SK-N-SH (cell line): ENCODE results near the gene GNA15.

Experiments
- CTCF ChIP-seq: fragments of 200-600 bp; sonication (generic); IDR thresholded peaks from 2 replicates; pipeline ENCODE4 v1.6.1; 2017; ENCODE audit warnings: antibody characterized with exemption, mild to moderate bottlenecking, moderate library complexity
- EP300 ChIP-seq, 2 experiments: IDR thresholded peaks; 2 replicates each; pipeline versions ENCODE4 v1.4.0 to v1.6.1; 2012; ENCODE audit warnings: borderline replicate concordance in 1 of 2, low read depth in 1 of 2, low read length in 1 of 2
- PBX3 ChIP-seq: IDR thresholded peaks from 2 replicates; pipeline ENCODE4; 2012
- POLR2AphosphoS5 ChIP-seq: IDR thresholded peaks from 2 replicates; pipeline ENCODE4 v1.6.1; 2012; ENCODE audit warnings: low read depth, low read length
- RCOR1 ChIP-seq: fragments of 150-350 bp; IDR thresholded peaks from 2 replicates; pipeline ENCODE4 v1.6.1; 2017; ENCODE audit warnings: antibody characterized with exemption, low read length
- REST ChIP-seq: IDR thresholded peaks from 2 replicates; pipeline ENCODE4 v1.6.1; 2012; ENCODE audit warnings: mild to moderate bottlenecking, low read depth, low read length, moderate library complexity
- SMC3 ChIP-seq: IDR thresholded peaks from 2 replicates; pipeline ENCODE4 v1.6.1; 2012; ENCODE audit warnings: low read depth, low read length, improper control_type of control experiment
- USF2 ChIP-seq: fragments of 150-350 bp; IDR thresholded peaks from 2 replicates; pipeline ENCODE4 v1.6.1; 2017; ENCODE audit warnings: antibody characterized with exemption, low read length, low read depth, borderline replicate concordance

- TF ChIP-seq POLR2AphosphoS5 (no peak), RCOR1 (no peak), CTCF (no peak), REST (no peak), EP300 (IDR thresholded peaks at IDR 0.05; ENCODE audit: borderline replicate concordance in 1 of 2, low read depth in 1 of 2, low read length in 1 of 2) (no peak), PBX3 (no peak), USF2 (no peak), SMC3 (no peak)
These were observed 16.7 kb upstream of the GNA15 start for GRCh38 chr19:3119071-3119595.
